Stomach (tissue), 9 donors: ENCODE results near the gene RNF44. TPM values are rescaled to one million over a fixed set of nuclear protein-coding genes. Genes with fewer than 3 reads are reported as not detected.

ENCODE experiments used
- DNase-seq, 2 donors: peaks; one replicate each; pipeline versions ENCODE4 v3.0.0 to v3.0.0-alpha.2; 2013 to 2019
- H3K27ac ChIP-seq, 5 donors: fragments of 200-600 bp in 4 of 5; sonication (generic) in 4 of 5; one replicate each; pipeline ENCODE4 v1.5.1; 2013 to 2019; ENCODE audit warnings: mild to moderate bottlenecking in 1 of 5, moderate library complexity in 1 of 5
- H3K27me3 ChIP-seq, 3 donors: fragments of 200-600 bp; sonication (generic); one replicate each; pipeline ENCODE4 v1.5.1; 2017 to 2019; ENCODE audit warnings: mixed run types in 1 of 3
- H3K36me3 ChIP-seq, 4 donors: fragments of 200-600 bp; sonication (generic); 1 replicate in 3 of 4; 2 replicates in 1 of 4; pipeline ENCODE4 v1.5.1; 2016 to 2019
- H3K4me1 ChIP-seq, 4 donors: fragments of 200-600 bp; sonication (generic); one replicate each; pipeline ENCODE4 v1.5.1; 2016 to 2019
- H3K4me3 ChIP-seq, 4 donors: fragments of 200-600 bp; sonication (generic) in 3 of 4; one replicate each; pipeline ENCODE4 v1.5.1; 2016 to 2019; ENCODE audit warnings: mild to moderate bottlenecking in 1 of 4
- H3K9me3 ChIP-seq, 4 donors: fragments of 200-600 bp; sonication (generic); one replicate each; pipeline ENCODE4 v1.5.1; 2016 to 2019
- CTCF ChIP-seq, 7 experiments: fragments of 450-650 bp in 4 of 7; fragments of 200-600 bp in 3 of 7; sonication (generic) in 3 of 7; IDR thresholded peaks; one replicate each; pipeline ENCODE4 v1.5.1; 2016 to 2019; ENCODE audit warnings: antibody characterized with exemption in 7 of 7, control low read depth in 2 of 7, mild to moderate bottlenecking in 1 of 7
- EP300 ChIP-seq: sonication (generic); formaldehyde crosslinking; IDR thresholded peaks from one replicate; pipeline ENCODE4 v1.6.1; 2017; ENCODE audit warnings: antibody characterized with exemption
- POLR2A ChIP-seq, 4 donors: fragments of 450-650 bp; IDR thresholded peaks; one replicate each; pipeline ENCODE4 v1.6.1; 2016; ENCODE audit warnings: antibody characterized with exemption in 4 of 4, control low read depth in 2 of 4, mild to moderate bottlenecking in 1 of 4, moderate library complexity in 1 of 4
- POLR2AphosphoS5 ChIP-seq, 3 donors: sonication (generic); formaldehyde crosslinking; IDR thresholded peaks; one replicate each; pipeline ENCODE4 v1.6.1; 2016; ENCODE audit warnings: antibody characterized with exemption in 3 of 3
- WGBS, 5 donors: extraction: QIAGEN DNeasy Blood & Tissue Kit in 3 of 5; methylation state at CpG; one replicate each; pipeline versions ENCODE4 v1.1.5 to v1.1.7; 2013 to 2018; 5-methylcytosine and 5-hydroxymethylcytosine counted together
- intact Hi-C: fragments of 100-400 bp; cut with DNase I; formaldehyde crosslinking; loops from one replicate; pipeline ENCODE4 v1.15.1; 2023; ENCODE audit warnings: low total_unique reads
- polyA plus RNA-seq, 3 donors: library from polyadenylated mRNA; stranded (reverse); fragments of 200-250 nt; gene quantifications; one replicate each; pipeline ENCODE4 v1.2.3, GENCODE V29; 2013
- total RNA-seq, 5 donors: library from RNA; depleted of rRNA; stranded (reverse); fragments of >200 nt; gene quantifications; one replicate each; pipeline versions ENCODE4 v1.1.0 to v1.2.3, GENCODE V29; 2014 to 2016
- donor health status: healthy with polysubstance abuse.
- donor health status: Bipolar disorder and iron deficiency.
- donor health status: healthy.

Gene RNF44
- total and polyA plus RNA-seq, 8 donors: 6.6 to 176 (median 18.9) TPM

- peak in 2 of 3 donors; percentile 36 to 56 for TF ChIP-seq POLR2AphosphoS5 (IDR thresholded peaks at IDR 0.05)
- no peak for TF ChIP-seq CTCF (IDR thresholded peaks at IDR 0.05)
- TF ChIP-seq POLR2A (IDR thresholded peaks at IDR 0.05): no peak
- TF ChIP-seq EP300: no peak
- intact Hi-C loops: no loop called here
- Histone ChIP-seq H3K27ac (peak overlapping the region in 3 of 5 donors; percentile 48 to 71 (median 66)), H3K9me3 (no peaks in the 10 kb centered on the region), H3K4me3 (no peak overlapping the region), H3K36me3 (no peaks in the 10 kb centered on the region), H3K4me1 (peaks cover 12 to 51% (median 21%) of the 10 kb centered on the region in 4 donors), H3K27me3 (peaks cover 0 to 17% (median 0%) of the 10 kb centered on the region in 3 donors)
- DNase-seq: peak; percentile 58 to 89
- WGBS, 5 donors: 58 to 72% (median 63%) methylated on average over 8 of the region's 8 CpGs
Observed at GRCh38 chr5:176547802-176548201, 10.6 kb upstream of the RNF44 start.

- H3K27ac ChIP-seq: peak overlapping the region; percentile 31 to 93 (median 62)
- peaks cover 23 to 63% (median 38%) of the 10 kb centered on the region in 4 donors for H3K4me1 ChIP-seq
- peaks cover 0 to 7% (median 0%) of the 10 kb centered on the region in 3 donors for H3K27me3 ChIP-seq
- H3K9me3 ChIP-seq: no peaks in the 10 kb centered on the region
- intact Hi-C loops: no loop called here
- 56 to 71% (median 60%) methylated on average over 9 to 13 of the region's 13 CpGs for WGBS, 5 donors
- no peaks in the 10 kb centered on the region for H3K36me3 ChIP-seq
- H3K4me3 ChIP-seq: no peak overlapping the region
- peak; percentile 64 to 86 for DNase-seq
- peak in 2 of 3 donors; percentile 56 to 74 for TF ChIP-seq POLR2AphosphoS5 (IDR thresholded peaks at IDR 0.05)
- no peak for TF ChIP-seq EP300
Observed at GRCh38 chr5:176545737-176546509, 8.7 kb upstream of the RNF44 start.

DNA sequence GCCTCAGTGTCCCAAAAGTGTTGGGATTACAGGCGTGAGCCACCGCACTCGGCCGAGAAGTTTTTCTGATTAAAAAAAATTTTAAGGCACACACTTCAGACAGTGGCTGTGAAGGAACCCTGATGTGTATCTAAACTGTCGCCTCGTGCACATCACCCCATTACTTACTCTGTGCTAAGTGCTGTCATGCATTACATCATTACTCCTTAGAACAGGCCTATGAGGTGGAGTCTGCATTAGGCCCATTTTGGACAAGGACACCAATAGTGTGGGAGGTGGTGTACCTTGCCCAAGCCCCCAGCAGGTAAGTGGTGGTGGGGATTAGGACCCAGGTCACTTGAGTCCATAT lies 8.2 kb upstream of the RNF44 start:
- Histone ChIP-seq H3K27me3 (peaks cover 0 to 7% (median 0%) of the 10 kb centered on the region in 3 donors), H3K36me3 (no peaks in the 10 kb centered on the region), H3K9me3 (no peaks in the 10 kb centered on the region), H3K4me1 (peaks cover 23 to 63% (median 38%) of the 10 kb centered on the region in 4 donors), H3K4me3 (no peak overlapping the region), H3K27ac (peak overlapping the region; percentile 31 to 93 (median 62))
- DNase-seq: no peak
- TF ChIP-seq POLR2AphosphoS5 (IDR thresholded peaks at IDR 0.05) (no peak), EP300 (no peak), POLR2A (IDR thresholded peaks at IDR 0.05) (no peak), CTCF (IDR thresholded peaks at IDR 0.05) (no peak)
- intact Hi-C loops: no loop called here
- 89 to 97% (median 96%) methylated on average over 6 of the region's 6 CpGs for WGBS, 5 donors

DNA sequence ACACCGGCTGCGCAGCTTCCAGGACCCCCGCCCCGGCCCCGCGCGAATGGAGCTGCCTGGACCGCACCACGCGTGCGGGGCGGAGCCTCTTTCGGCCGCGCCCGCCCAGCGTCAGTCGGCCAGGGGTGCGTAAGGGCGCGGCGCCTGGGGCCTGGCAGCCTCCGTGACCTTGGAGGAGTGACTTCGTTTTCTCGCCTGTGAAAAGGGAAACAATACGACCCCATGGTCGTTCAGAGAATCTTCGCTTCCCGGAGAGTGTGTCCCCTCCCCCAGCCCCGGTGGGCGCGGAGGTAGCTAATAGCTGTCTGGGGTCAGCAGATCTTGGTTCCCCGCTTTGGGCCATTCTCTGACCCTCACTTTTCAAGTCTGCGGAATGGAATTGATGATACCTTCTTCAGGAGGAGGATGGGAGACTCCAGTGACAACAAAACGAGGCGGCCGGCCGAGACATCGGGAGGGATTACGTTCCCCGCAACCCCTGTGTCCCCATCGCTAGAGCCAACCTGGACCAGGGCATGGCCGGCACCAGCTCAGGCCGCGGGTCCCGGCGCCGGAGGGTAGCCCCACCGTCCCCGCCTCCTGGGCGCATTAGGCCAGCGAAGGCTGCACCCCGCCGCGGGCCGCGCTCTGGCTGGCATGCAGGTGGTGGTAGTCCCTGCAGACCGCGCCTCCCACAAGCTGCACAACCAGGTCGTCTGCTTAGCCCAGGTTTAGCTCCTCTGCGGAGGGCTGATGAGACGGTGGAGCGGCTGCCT lies 6.4 kb upstream of the RNF44 start:
- Histone ChIP-seq H3K4me1 (peaks cover 23 to 60% (median 44%) of the 10 kb centered on the region in 4 donors), H3K27ac (peak overlapping the region; percentile 75 to 93 (median 88)), H3K36me3 (no peaks in the 10 kb centered on the region), H3K27me3 (no peaks in the 10 kb centered on the region), H3K9me3 (no peaks in the 10 kb centered on the region), H3K4me3 (peak overlapping the region; percentile 58 to 76 (median 70))
- peak; percentile 82 to 95 for DNase-seq
- intact Hi-C loops: no loop called here
- TF ChIP-seq CTCF (IDR thresholded peaks at IDR 0.05) (no peak), EP300 (no peak), POLR2AphosphoS5 (IDR thresholded peaks at IDR 0.05) (peak; percentile 29 to 89 (median 87)), POLR2A (IDR thresholded peaks at IDR 0.05) (peak in 1 of 4 donors; percentile 24)
- WGBS, 5 donors: 0 to 1% (median 0%) methylated on average over 17 to 63 of the region's 63 CpGs
